ENCODE measurements around the gene IL6.
"Not testable (repeated sequence)": the region's sequence is repeated elsewhere in the genome, so short reads cannot be mapped to it uniquely, and the experiment has no call there.

IL6 gene

GRCh38 chr7:22726907-22727713, at the start of gene IL6:
IL6 (plus strand) TSS chr7:22727200; CDS start chr7:22727263, 63 bp downstream.
- no peak for FAIRE-seq

DNA sequence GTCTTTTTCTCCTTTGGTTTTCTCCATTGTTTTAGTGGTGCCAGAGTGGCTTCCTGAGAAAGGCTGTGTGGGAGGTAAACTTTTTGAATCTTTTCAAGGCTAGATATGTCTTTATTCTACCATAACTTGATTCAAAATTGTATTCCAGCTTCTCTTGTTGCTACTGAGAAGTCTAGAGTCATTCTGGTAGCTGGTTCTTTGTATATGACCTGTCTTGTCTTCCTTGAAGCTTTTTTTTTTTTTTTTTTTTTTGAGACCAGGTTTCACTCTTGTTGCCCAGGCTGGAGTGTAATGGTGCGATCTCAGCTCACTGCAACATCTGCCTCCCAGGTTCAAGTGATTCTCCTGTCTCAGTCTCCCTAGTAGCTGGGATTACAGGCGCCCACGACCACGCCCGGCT, 49.7 kb upstream of the IL6 start:
- FAIRE-seq, result not testable (repeated sequence)

DNA sequence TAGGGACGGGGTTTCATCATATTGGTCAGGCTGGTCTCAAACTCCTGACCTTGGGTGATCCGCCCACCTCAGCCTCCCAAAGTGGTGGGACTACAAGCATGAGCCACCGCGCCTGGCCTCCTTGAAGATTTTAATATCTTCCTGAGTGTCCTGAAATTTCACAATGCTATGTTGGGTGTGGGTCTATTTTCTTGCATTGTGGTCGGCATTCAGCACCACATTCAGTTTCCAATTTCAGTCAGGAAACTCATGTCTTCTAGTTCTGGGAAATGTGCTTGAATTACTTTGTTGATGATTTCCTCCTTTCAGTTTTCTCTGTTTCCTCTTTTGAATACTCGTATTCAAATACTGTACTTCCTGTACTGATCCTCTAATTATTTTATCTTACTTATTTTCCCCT, 49.3 kb upstream of the IL6 start:
- no peak for FAIRE-seq

DNA sequence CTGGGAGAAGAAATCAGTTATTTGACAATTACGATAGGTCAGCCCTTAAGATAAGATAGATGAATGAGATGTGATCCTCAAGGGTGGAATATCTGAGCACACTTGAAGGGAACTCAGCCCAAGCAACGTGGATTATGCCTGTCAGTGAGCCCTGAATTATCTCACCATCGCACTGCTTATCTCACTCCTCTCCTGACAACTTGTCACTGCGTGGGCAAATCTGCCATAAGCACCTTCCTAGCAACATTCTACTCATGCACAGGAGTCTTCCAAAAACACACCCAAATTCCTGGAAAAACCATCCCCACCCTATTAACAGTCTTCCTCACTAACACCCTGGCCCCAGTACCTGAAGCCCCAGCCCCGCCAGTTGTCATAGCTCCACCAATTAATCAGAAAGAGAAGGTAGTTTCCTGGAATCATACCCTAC, 46.5 kb upstream of the IL6 start:
- no peak for FAIRE-seq

- FAIRE-seq, result no peak
Observed at GRCh38 chr7:22681312-22681711, 45.7 kb upstream of the IL6 start.

GRCh38 chr7:22681852-22682657, 44.9 kb upstream of the IL6 start:
- FAIRE-seq, result no peak

DNA sequence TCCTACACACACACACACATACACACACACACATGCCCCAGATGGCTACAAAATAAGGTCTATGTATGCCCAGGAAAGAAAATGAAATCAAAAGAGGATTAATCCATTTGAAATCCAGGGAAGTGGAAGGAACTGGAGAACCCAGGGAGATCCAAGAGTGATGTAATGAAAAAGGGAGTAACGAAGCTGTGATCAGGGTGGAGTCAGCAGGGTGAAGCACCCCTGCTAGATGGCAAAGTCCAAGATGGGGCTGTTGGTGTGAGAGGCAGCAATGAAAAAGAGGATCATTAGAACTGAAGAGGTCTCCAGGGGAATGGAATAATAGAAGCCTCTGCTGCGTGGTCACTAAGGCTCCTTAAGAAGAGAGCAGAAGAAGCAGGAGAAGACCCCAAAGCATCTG, 43.6 kb upstream of the IL6 start:
- no peak for FAIRE-seq

GRCh38 chr7:22686620-22687019, 40.4 kb upstream of the IL6 start:
- no peak for FAIRE-seq

DNA sequence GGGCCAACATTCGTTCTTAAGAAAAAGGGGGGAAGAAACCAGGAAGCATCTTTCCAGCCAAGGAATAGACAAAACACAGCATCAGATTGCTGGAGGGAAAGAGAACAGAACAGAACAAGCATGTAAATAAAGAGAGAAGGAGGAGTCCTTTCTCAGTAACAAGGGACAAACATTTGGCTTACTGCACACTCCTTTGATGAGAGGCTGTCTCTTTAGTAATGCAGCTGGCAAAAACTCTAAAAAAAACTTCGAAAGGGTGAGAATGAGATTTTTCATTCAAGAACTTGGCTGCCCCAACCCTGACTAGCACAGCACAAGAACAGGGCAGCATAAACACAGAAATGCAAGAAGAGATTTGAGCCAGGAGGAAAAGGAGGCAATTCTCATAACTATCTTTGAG, 38.9 kb upstream of the IL6 start:
- FAIRE-seq, result no peak

DNA sequence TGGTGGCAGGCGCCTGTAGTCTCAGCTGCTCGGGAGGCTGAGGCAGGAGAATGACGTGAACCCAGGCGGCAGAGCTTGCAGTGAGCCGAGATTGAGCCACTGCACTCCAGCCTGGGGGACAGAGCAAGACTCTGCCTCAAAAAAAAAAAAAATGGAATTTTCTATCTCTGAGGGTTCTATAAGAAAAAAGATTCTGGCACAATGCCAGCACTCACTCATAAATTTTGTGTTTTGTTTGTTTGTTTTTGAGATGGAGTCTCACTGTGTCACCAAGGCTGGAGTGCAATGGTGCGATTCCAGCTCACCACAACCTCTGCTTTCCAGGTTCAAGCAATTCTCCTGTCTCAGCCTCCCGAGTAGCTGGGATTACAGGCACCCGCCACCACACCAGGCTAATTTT, 38.1 kb upstream of the IL6 start:
- not testable (repeated sequence) for FAIRE-seq

DNA sequence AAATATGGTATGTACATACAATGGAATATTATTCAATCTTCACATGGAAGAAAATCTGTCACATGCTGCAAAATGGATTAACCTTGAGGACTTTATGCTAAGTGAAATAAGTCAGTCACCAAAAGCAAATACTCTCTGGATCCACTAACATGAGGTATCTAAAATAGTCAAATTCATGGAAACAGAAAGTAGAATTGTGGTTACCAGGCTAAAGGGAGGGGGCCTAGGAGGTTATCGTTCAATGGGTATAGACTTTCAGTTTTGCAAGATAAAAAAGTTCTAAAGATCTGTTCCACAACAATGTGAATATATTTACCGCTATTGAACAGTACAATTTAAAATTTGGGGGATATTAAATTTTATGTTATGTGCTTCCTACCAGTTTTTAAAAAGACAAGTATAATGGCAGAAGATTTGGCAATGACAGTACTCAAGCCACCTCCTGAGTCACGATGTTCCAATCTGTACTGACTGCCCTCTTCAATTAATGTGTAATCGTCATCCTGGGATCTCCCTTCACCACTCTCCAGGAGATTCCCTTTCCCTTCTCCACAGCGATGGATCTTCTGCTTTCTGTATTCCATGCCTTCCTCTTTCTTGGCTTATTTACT, 32.3 kb upstream of the IL6 start:
- no peak for FAIRE-seq

DNA sequence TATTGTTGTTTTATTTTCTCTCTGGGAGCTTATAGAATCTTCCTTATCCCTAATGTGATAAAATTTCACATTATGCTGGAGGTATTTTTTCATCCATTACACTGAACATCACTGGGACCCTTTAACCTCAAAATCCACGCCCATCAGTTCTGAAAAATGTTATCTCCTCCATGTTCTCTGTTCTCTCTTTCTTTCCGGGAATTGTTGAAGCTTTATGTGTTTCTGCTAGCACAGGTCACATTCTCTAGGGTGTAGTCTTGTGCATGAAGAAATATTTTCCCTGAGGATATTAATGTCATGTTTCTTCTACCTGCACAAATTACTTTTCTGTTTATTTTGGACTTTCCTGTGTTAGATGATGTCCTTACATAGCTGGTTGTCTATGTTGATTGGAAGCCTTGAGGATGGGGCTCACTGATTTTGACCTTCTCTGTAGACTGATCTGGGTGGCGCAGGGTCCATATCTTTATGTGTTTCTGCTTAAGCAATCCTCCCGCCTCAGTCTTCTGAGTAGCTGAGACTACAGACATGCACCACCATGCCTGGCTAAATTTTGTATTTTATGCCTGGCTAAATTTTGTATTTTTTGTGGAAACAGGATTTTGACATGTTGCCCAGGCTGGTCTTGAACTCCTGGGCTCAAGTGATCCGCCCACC, 31.4 kb upstream of the IL6 start:
- no peak for FAIRE-seq

GRCh38 chr7:22696541-22697228, 30.3 kb upstream of the IL6 start:
- FAIRE-seq, result no peak

GRCh38 chr7:22697322-22697859, 29.6 kb upstream of the IL6 start:
- FAIRE-seq, result no peak

- no peak for FAIRE-seq
Observed at GRCh38 chr7:22697876-22698606, 29.0 kb upstream of the IL6 start.

GRCh38 chr7:22698767-22699166, 28.2 kb upstream of the IL6 start:
- no peak for FAIRE-seq

- FAIRE-seq, result no peak
Observed at GRCh38 chr7:22700559-22701002, 26.4 kb upstream of the IL6 start.

DNA sequence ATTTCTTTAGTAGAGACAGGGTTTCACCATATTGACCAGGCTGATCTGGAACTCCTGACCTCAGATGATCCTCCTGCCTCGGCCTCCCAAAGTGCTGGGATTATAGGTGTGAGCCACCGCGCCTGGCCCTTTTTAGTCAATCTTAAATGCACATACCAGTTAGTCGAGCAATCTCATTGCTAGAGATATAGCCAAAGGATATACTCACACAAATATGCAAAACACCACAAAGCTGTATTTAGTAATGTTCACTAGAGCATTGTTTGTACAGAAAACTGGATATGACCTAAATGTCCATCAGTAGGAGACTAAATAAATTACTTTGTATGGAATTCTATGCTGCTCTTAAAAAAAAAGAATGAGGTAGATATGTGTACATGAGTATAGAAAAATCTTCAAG, 24.5 kb upstream of the IL6 start:
- no peak for FAIRE-seq

- FAIRE-seq, result not testable (repeated sequence)
Observed at GRCh38 chr7:22703107-22703855, 23.7 kb upstream of the IL6 start.

DNA sequence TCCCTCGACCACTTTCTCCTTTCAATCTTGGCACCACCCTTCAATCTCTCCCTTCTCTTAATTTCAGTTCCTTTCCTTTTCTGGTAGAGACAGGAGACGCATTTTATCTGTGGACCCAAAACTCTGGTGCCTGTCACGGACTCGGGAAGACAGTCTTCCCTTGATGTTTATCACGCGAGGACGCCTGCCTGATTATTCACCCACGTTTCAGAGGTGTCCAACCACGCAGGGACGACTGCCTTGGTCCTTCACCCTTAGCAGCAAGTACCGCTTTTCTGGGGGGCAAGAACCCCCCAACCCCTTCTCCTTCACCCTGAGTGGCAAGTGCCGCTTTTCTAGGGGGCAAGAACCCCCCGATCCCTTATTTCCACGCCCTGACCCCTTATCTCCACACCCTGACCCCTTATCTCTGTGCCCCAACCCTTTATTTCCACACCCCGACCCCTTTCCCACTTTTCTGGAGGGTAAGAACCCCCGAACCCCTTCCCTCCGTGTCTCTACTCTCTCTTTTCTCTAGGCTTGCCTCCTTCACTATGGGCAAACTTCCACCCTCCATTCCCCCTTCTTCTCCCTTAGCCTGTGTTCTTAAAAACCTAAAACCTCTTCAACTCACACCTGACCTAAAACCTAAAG, 22.9 kb upstream of the IL6 start:
- not testable (repeated sequence) for FAIRE-seq
